GM04503 (cell line): ENCODE data around the gene DNAJC19.
"Not testable (repeated sequence)": the region's sequence is repeated elsewhere in the genome, so short reads cannot be mapped to it uniquely, and the experiment has no call there.

ENCODE experiments used
- DNase-seq: peaks from one replicate; pipeline ENCODE4 v3.0.0-alpha.2; 2012; ENCODE audit warnings: low read depth

DNAJC19 gene

GRCh38 chr3:180989291-180990163 lies at the start of gene DNAJC19:
Gene DNAJC19, minus strand, starts transcription at chr3:180989736. Its CDS starts 134 bp downstream, at chr3:180989602.
- peak; percentile 84 for DNase-seq

- no peak for DNase-seq
Measured at GRCh38 chr3:181030948-181031347, 41.4 kb upstream of the DNAJC19 start.

GRCh38 chr3:181025204-181025603 lies 35.7 kb upstream of the DNAJC19 start:
- DNase-seq, result no peak

GRCh38 chr3:181017690-181018089 lies 28.2 kb upstream of the DNAJC19 start:
- DNase-seq, result no peak

- DNase-seq, result no peak
Measured at GRCh38 chr3:181009225-181009624, 19.7 kb upstream of the DNAJC19 start.

DNA sequence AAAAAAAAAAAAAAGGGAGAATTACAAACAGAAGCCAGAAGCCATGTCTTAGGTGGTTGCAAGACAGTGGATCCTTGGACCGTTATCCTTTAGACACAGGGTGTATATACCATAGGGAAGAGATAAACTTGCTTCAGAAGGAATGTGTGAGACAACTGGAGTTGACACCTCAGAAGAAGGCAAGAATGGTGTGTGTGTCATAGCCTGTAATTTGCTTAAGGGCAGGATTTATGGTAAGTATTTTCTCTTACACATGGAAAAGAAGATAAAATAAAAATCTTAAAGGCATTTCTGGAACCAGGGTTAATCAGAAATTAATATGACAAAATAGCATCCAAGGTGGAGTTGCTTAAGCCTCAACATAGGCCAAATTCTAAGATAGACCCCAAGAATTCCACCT lies 19.3 kb upstream of the DNAJC19 start:
- DNase-seq, result no peak

DNA sequence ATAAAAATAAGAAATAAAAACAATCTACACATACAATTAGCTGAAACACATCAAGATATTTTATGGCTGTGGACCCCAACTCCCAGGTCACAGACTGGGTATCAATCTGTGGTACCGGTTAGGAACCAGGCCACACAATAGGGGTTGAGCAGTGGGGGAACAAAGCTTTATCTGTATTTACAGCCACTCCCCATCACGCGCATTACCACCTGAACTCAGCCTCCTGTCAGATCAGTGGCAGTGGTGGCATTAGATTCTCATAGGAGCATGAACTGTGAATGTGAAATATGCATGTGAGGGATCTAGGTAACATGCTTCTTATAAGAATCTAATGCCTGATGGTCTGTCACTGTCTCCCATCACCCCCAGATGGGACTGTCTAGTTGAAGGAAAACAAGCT lies 17.7 kb upstream of the DNAJC19 start:
- no peak for DNase-seq

GRCh38 chr3:181006541-181006940 lies 17.0 kb upstream of the DNAJC19 start:
- no peak for DNase-seq

DNA sequence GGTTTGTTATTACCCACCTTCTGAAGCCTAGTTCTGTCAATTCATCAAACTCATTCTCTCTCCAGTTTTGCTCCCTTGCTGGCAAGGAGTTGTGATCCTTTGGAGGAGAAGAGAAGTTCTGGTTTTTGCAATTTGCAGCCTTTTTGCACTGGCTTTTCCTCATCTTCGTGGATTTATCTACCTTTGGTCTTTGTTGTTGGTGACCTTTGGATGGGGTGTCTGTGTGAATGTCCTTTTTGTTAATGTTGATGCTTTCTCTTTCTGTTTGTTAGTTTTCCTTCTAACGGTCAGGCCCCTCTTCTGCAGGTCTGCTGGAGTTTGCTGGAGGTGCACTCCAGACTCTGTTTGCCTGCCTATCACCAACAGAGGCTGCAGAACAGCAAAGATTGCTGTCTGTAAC lies 13.9 kb upstream of the DNAJC19 start:
- not testable (repeated sequence) for DNase-seq

GRCh38 chr3:181002331-181002730 lies 12.8 kb upstream of the DNAJC19 start:
- not testable (repeated sequence) for DNase-seq

- no peak for DNase-seq
Measured at GRCh38 chr3:180996415-180996932, 6.9 kb upstream of the DNAJC19 start.

GRCh38 chr3:180990505-180990904 lies 969 bp upstream of the DNAJC19 start:
- no peak for DNase-seq

GRCh38 chr3:180987344-180987743 lies 2.2 kb downstream of the DNAJC19 start:
- DNase-seq, result no peak

DNA sequence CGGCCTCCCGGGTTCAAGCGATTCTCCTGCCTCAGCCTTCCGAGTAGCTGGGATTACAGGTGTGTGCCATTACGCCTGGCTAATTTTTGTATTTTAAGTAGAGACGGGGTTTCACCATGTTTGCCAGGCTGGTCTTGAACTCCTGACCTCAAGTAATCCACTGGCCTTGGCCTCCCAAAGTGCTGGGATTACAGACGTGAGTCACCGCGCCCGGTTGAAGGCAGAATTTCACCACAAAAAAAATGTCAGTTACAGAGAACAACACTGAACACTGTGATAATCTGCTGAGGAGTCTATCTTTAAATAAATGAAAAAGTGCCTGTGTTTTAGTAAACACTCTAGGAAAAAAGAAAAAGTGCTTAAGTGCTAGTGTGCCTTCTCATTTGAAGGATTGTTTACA lies 3.2 kb downstream of the DNAJC19 start:
- not testable (repeated sequence) for DNase-seq

- DNase-seq, result no peak
Measured at GRCh38 chr3:180983136-180983535, 6.4 kb downstream of the DNAJC19 start.

GRCh38 chr3:180981912-180982311 lies 7.6 kb downstream of the DNAJC19 start:
- DNase-seq, result no peak

- peak; percentile 18 for DNase-seq
Measured at GRCh38 chr3:180980611-180981010, 8.9 kb downstream of the DNAJC19 start.

GRCh38 chr3:180979961-180980360 lies 9.6 kb downstream of the DNAJC19 start:
- no peak for DNase-seq

- no peak for DNase-seq
Measured at GRCh38 chr3:180977498-180977897, 12.0 kb downstream of the DNAJC19 start.

GRCh38 chr3:180974286-180974685 lies 15.2 kb downstream of the DNAJC19 start:
- no peak for DNase-seq

DNA sequence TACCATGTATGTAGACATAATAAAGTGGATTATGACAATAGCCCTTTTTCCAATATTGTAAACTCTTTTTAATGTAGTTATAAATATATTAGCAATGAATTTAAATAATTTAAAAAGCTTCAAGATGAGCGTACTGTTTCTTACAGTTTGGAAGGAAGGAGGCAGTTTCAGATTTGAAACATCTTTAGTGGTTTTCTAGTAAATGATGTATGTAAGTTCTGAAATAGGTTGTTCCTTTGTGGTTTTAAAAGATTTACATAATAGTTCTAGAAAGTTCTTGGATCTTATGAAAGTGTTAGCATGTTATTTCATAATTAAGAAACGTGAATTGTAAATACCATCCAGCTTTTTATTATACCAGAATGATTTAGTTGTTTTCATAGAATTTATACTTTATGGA lies 16.0 kb downstream of the DNAJC19 start:
- DNase-seq, result no peak

GRCh38 chr3:180970931-180971330 lies 18.6 kb downstream of the DNAJC19 start:
- no peak for DNase-seq

DNA sequence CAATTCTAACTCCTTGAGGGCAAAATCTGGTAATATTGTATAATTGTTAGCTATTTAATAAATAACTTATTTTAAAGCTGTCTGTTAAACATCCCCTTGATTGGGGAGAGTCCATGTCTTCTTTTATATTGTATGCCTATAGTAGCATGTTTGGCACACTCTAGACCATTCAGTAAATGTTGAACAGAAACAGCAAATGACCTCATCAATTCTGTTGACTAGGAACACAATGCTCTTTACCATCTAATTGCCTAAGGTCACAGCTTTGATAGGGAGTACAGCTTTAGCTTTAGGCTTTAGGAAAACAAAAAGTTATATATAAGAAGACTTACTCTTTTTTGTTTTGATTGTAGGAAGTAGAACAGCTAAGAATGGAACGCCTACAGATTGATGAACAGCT lies 27.0 kb downstream of the DNAJC19 start:
- no peak for DNase-seq

DNA sequence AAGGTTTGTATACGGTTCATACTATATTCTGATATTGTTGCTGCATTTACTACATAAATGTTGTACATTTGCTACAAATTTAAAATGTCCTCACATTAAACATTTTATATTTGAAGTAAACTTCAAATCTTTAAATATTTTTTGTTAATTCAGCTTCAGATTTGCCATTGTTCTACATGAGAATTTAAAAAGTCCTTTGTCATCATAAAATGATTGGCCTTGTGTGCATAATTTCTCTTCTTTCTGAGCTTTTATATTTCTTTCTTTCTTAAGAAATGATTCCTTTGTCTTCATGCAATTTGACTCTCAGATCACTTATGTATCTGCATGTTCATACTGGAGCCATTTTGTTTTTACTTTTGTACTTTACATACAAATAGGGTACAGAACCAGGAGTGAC lies 28.0 kb downstream of the DNAJC19 start:
- no peak for DNase-seq
